T-helper 1 cell treated with Interleukin-12 subunit alpha and Interleukin-12 subunit beta and Interleukin-4 antibody, amounts not matched to agents 30 μg/mL and 1 μg/mL, for 36 hours (primary cell): ENCODE data around the gene SLIT1.

ENCODE experiments used
- H3K27ac Mint-ChIP-seq: one replicate; pipeline ENCODE4 v1.8.0; 2021; ENCODE audit warnings: mild to moderate bottlenecking, mixed read lengths
- H3K27me3 Mint-ChIP-seq: one replicate; pipeline ENCODE4 v1.8.0; 2021; ENCODE audit warnings: low read depth, mixed read lengths
- H3K36me3 Mint-ChIP-seq: one replicate; pipeline ENCODE4 v1.8.0; 2021; ENCODE audit warnings: low read depth, mixed read lengths
- H3K4me1 Mint-ChIP-seq: one replicate; pipeline ENCODE4 v1.8.0; 2021; ENCODE audit warnings: low read depth, mixed read lengths
- H3K4me3 Mint-ChIP-seq: one replicate; pipeline ENCODE4 v1.8.0; 2021; ENCODE audit warnings: mild to moderate bottlenecking, moderate library complexity, mixed read lengths
- H3K9me3 Mint-ChIP-seq: one replicate; pipeline ENCODE4 v1.8.0; 2021; ENCODE audit warnings: mixed read lengths

Gene SLIT1

GRCh38 chr10:97005349-97005748 is 180.4 kb downstream of the SLIT1 start:
- H3K27me3 Mint-ChIP-seq: peaks cover 10% of the 10 kb centered on the region
- peaks cover 2% of the 10 kb centered on the region for H3K36me3 Mint-ChIP-seq
- no peak overlapping the region for H3K27ac Mint-ChIP-seq
- H3K4me1 Mint-ChIP-seq: no peaks in the 10 kb centered on the region
- H3K4me3 Mint-ChIP-seq: no peak overlapping the region
- peaks cover 24% of the 10 kb centered on the region for H3K9me3 Mint-ChIP-seq

DNA sequence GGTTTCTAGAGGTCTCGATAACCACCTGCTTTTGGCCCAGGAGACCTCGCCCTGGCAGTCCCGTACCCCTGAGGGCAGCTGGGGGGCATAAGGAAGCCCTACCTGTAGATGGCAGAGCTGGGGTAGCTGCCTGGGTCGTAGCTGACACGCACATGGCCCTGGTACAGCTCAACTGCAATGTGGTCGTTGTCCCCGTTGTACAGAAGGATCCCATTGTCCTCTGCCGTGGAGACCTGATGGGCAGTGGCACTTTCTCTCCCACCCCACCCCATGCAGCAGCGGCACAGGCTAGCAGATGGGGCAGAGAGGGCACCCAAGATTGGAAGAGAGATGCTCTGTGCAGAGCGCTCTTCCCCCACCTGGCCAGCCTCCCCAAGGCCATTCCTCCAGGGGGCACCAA is 181.2 kb downstream of the SLIT1 start:
- Mint-ChIP-seq H3K4me1 (no peaks in the 10 kb centered on the region), H3K36me3 (peaks cover 2% of the 10 kb centered on the region), H3K27me3 (peaks cover 5% of the 10 kb centered on the region), H3K9me3 (peaks cover 24% of the 10 kb centered on the region), H3K4me3 (no peak overlapping the region), H3K27ac (no peak overlapping the region)

GRCh38 chr10:97003804-97004201 is 182.0 kb downstream of the SLIT1 start:
- H3K4me3 Mint-ChIP-seq: no peak overlapping the region
- no peaks in the 10 kb centered on the region for H3K4me1 Mint-ChIP-seq
- peaks cover 5% of the 10 kb centered on the region for H3K27me3 Mint-ChIP-seq
- H3K27ac Mint-ChIP-seq: no peak overlapping the region
- peaks cover 2% of the 10 kb centered on the region for H3K36me3 Mint-ChIP-seq
- peaks cover 24% of the 10 kb centered on the region for H3K9me3 Mint-ChIP-seq

- H3K36me3 Mint-ChIP-seq: peaks cover 2% of the 10 kb centered on the region
- no peaks in the 10 kb centered on the region for H3K4me1 Mint-ChIP-seq
- no peak overlapping the region for H3K4me3 Mint-ChIP-seq
- peaks cover 24% of the 10 kb centered on the region for H3K9me3 Mint-ChIP-seq
- H3K27ac Mint-ChIP-seq: no peak overlapping the region
- H3K27me3 Mint-ChIP-seq: peaks cover 5% of the 10 kb centered on the region
Observed at GRCh38 chr10:97003151-97003803, 182.5 kb downstream of the SLIT1 start.

GRCh38 chr10:97002670-97003069 is 183.1 kb downstream of the SLIT1 start:
- no peaks in the 10 kb centered on the region for H3K4me1 Mint-ChIP-seq
- H3K36me3 Mint-ChIP-seq: peaks cover 1% of the 10 kb centered on the region
- H3K4me3 Mint-ChIP-seq: no peak overlapping the region
- peaks cover 4% of the 10 kb centered on the region for H3K27me3 Mint-ChIP-seq
- no peak overlapping the region for H3K27ac Mint-ChIP-seq
- H3K9me3 Mint-ChIP-seq: peaks cover 19% of the 10 kb centered on the region

GRCh38 chr10:97001183-97001991 is 184.4 kb downstream of the SLIT1 start:
- no peaks in the 10 kb centered on the region for H3K4me1 Mint-ChIP-seq
- H3K27me3 Mint-ChIP-seq: no peaks in the 10 kb centered on the region
- no peaks in the 10 kb centered on the region for H3K36me3 Mint-ChIP-seq

GRCh38 chr10:97000487-97001182 is 185.1 kb downstream of the SLIT1 start:
- H3K27ac Mint-ChIP-seq: no peak overlapping the region
- H3K9me3 Mint-ChIP-seq: peaks cover 4% of the 10 kb centered on the region
- no peaks in the 10 kb centered on the region for H3K27me3 Mint-ChIP-seq

More at GRCh38 chr10:97001183-97001991, 184.4 kb downstream of the SLIT1 start:
- Mint-ChIP-seq H3K4me3 (no peak overlapping the region), H3K9me3 (peaks cover 6% of the 10 kb centered on the region), H3K27ac (no peak overlapping the region)

DNA sequence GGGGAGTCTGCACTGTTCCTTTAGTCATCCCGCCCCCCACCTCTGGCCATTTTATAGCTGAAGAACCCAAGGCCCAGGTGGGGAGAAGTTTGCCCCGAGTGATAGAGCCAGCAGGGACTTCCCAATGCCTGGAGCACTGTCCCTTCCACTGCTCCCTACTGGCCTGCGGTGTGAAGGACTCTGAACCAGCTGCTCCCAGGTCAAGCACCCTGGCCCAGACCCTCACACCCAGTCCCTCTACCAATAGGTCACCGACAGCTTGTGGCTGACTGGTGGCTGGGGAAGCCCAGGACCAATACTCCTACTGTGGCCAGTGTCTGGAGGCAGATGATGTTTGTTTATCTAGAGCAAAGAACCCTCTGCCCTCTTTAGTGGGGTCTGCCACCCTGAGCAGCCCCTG is 185.8 kb downstream of the SLIT1 start:
- Mint-ChIP-seq H3K4me1 (no peaks in the 10 kb centered on the region), H3K27me3 (no peaks in the 10 kb centered on the region), H3K9me3 (no peaks in the 10 kb centered on the region), H3K27ac (no peak overlapping the region), H3K4me3 (no peak overlapping the region), H3K36me3 (no peaks in the 10 kb centered on the region)

More at GRCh38 chr10:97000487-97001182, 185.1 kb downstream of the SLIT1 start:
- Mint-ChIP-seq H3K4me3 (no peak overlapping the region), H3K36me3 (no peaks in the 10 kb centered on the region), H3K4me1 (no peaks in the 10 kb centered on the region)

DNA sequence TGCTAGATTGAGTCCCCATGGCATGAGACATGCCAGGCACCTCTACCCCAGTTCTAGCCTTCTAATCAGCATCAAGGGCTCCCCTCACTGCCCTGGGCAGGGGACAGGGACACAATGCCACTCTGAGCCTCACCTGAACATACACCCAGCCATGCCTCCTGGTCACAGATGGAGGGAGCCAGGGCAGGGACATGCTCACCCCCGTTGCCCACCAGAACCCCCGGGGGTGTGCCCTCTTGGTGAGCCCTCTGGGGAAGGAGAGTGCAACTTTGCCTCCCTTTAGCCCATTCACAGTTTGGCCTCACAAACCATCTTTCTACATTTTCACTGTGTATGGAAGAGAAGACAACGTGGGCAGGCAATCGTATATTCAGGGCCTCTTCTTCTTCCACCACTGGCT is 186.4 kb downstream of the SLIT1 start:
- H3K9me3 Mint-ChIP-seq: no peaks in the 10 kb centered on the region
- no peak overlapping the region for H3K27ac Mint-ChIP-seq
- no peaks in the 10 kb centered on the region for H3K4me1 Mint-ChIP-seq
- no peaks in the 10 kb centered on the region for H3K36me3 Mint-ChIP-seq
- no peak overlapping the region for H3K4me3 Mint-ChIP-seq
- no peaks in the 10 kb centered on the region for H3K27me3 Mint-ChIP-seq

- Mint-ChIP-seq H3K4me3 (no peak overlapping the region), H3K27me3 (no peaks in the 10 kb centered on the region), H3K36me3 (no peaks in the 10 kb centered on the region), H3K9me3 (no peaks in the 10 kb centered on the region), H3K4me1 (no peaks in the 10 kb centered on the region), H3K27ac (no peak overlapping the region)
Observed at GRCh38 chr10:96998329-96998888, 187.3 kb downstream of the SLIT1 start.

DNA sequence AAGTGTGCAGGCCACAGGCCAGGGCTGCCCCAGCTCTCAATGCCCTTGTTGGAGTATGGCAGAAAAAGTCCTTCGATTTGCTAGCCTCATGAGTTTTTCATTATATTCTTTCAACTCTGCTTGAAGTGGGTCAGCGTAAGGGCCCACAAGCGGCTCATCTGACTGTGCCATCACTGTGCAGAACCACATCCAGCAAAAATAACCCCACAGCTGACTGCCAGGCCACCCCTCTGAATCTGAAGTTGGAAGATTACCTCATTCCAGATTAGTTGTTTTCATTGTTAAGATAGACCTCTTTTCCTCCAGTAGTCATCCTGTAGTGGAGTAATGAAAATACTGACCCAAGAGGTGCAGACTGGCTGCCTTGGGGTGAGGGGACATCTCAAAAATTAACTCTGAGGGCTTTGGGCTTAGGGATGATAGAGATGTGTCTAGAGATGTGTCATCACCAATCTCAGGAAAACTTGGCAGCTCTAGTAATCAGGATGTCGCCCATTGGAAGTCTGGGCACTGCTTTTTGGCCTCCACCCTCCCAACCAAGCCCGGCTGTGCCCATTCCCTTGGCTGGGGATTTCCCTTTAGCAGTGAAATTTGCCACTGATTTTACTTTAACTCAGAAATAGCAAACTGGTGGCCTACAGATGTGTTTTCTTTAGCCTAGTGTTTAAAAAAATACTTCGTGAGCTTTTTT is 189.3 kb downstream of the SLIT1 start:
- H3K27ac Mint-ChIP-seq: no peak overlapping the region
- H3K27me3 Mint-ChIP-seq: no peaks in the 10 kb centered on the region
- no peaks in the 10 kb centered on the region for H3K36me3 Mint-ChIP-seq
- no peaks in the 10 kb centered on the region for H3K9me3 Mint-ChIP-seq
- no peak overlapping the region for H3K4me3 Mint-ChIP-seq
- H3K4me1 Mint-ChIP-seq: no peaks in the 10 kb centered on the region

DNA sequence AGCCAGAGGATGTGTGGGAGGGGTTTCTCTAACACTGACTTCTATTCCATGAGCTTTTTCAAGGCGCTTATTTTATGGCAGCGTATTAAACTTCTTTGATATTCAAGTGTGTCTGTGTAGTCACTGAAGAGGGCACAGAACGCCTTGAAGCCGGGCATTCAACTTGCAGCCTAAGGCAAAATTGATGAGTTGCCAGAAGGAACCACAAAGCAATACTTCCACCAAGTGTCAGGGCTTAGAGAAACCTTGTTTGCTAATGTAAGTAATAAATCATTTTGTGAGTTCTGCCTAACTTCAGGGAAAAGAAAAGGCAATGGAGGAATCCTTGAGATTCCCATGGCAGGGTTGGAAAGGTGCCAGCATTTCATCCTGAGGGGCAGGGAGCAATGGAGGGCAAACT is 189.9 kb downstream of the SLIT1 start:
- H3K9me3 Mint-ChIP-seq: no peaks in the 10 kb centered on the region
- no peaks in the 10 kb centered on the region for H3K27me3 Mint-ChIP-seq
- H3K36me3 Mint-ChIP-seq: no peaks in the 10 kb centered on the region
- no peaks in the 10 kb centered on the region for H3K4me1 Mint-ChIP-seq
- no peak overlapping the region for H3K4me3 Mint-ChIP-seq
- no peak overlapping the region for H3K27ac Mint-ChIP-seq

DNA sequence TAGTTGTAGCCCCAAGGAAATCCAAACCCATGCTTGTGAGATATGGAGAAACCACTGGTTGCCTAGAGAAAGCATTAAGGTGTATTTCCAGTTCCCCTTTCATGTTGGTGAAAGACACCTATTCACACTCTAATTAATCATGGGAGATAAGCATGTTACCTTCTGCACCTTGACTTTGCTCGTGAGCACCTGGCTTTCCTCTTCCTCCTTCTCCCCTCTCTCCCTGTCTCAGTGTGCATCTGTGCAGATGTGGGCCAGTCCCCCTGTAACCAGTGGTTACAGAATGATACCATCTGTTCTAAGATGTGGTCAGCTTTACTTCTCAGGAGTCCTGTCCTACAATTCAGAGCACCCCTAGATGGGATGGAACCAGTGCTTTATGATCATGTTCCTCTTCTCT is 193.0 kb downstream of the SLIT1 start:
- Mint-ChIP-seq H3K9me3 (no peaks in the 10 kb centered on the region), H3K36me3 (no peaks in the 10 kb centered on the region), H3K4me3 (no peak overlapping the region), H3K27ac (no peak overlapping the region), H3K4me1 (no peaks in the 10 kb centered on the region), H3K27me3 (no peaks in the 10 kb centered on the region)

DNA sequence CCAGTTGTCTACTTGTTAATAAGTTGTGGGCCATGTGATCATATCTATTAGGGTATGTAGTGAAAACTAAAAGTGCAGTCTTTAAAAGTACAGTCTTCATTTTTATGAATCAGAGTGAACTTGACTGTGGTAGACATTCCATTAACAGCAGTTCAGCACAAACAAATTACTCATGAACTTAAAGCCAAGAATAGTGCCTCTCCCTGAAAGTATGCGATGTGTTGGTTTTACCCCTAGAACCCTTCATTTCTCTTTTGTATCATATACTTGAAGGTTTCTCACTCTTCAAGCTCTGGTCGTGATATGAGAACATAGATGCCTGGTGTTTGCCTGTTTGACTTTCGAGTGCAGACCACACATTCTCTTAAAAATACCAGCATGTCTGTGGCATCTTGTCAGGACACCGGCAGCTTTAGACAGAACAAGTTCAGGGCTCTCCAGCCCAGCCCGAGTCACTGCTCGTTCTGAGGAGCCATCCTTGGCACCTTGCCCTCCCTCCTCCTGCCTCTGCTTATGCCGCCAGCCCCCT is 194.4 kb downstream of the SLIT1 start:
- Mint-ChIP-seq H3K4me1 (no peaks in the 10 kb centered on the region), H3K36me3 (no peaks in the 10 kb centered on the region), H3K9me3 (no peaks in the 10 kb centered on the region), H3K27ac (no peak overlapping the region), H3K27me3 (no peaks in the 10 kb centered on the region), H3K4me3 (no peak overlapping the region)
